ENCODE results near the gene CYP2D6. TPM values are rescaled to one million over a fixed set of nuclear protein-coding genes. Genes with fewer than 3 reads are reported as not detected.

The CYP2D6 gene
- total and polyA plus RNA-seq, 10 of the 15 experiments (the other 5 are each of a cell fraction or from before 2014, with no cell fraction given) = 0.08 to 1.4 (median 0.39) TPM

GRCh38 chr22:42091455-42091782 is 39.2 kb downstream of the CYP2D6 start:
- ATAC-seq = no peak
- H3K27me3 ChIP-seq (replicated peaks in 1 of 2; ENCODE audit: control insufficient read depth in 2 of 2, insufficient read depth in 2 of 2, low read length in 1 of 2) = no peaks in the 10 kb centered on the region
- FAIRE-seq = no peak
- ChIA-PET POLR2A (interaction anchor here (0.8 to 4.6 kb wide), 14 partner anchors 12 to 523 kb away, joined by 3 to 47 read pairs (median 3); partner anchors contain the start of genes NAGA, POLDIP3 and SMDT1), CTCF (interaction anchor here (0.7 to 4.0 kb wide), 32 partner anchors 8 to 382 kb away, joined by 3 to 36 read pairs (median 4); partner anchors contain the start of genes SMDT1 and SMIM45), SMC1A (ENCODE audit: uncharacterized antibody, unreplicated experiment) (interaction anchor here (1.0 to 4.3 kb wide), 19 partner anchors 9 to 382 kb away, joined by 3 to 29 read pairs (median 6); partner anchors contain the start of gene SMDT1), RAD21 (ENCODE audit: unreplicated experiment) (interaction anchor here (0.6 to 5.6 kb wide), 22 partner anchors 12 to 395 kb away, joined by 3 to 32 read pairs (median 7); partner anchors contain the start of genes CENPM, NFAM1, SMDT1 and SMIM45)
- H3K9me3 ChIP-seq (replicated peaks; ENCODE audit: control insufficient read depth, insufficient read depth, low read length) = peaks cover 2% of the 10 kb centered on the region; the same call in 2 of the 3 replicates
- H3K36me3 ChIP-seq (ENCODE audit: control insufficient read depth in 2 of 2, insufficient read depth in 2 of 2, low read length in 1 of 2) = no peaks in the 10 kb centered on the region; a peak in 1 of 4 replicates
- peak overlapping the region; percentile 79 for H3K9ac ChIP-seq (ENCODE audit: control insufficient read depth, insufficient read depth, low read length)
- no peaks in the 10 kb centered on the region for H4K20me1 ChIP-seq (ENCODE audit: control insufficient read depth, insufficient read depth)
- H2AFZ ChIP-seq (ENCODE audit: control insufficient read depth, low read depth, low read length) = peak overlapping the region; percentile 88
- intact Hi-C loops (cut with micrococcal nuclease; ENCODE audit: unreplicated experiment) (loop anchor here (1.0 to 10.0 kb wide), 3 partner anchors 125 to 523 kb away; partner anchors contain the start of gene POLDIP3), in situ Hi-C loops (cut with MboI) (no loop called here)
- 0 out of 2 replicates have a peak, but pooled peaks cover 3% of the 10 kb centered on the region for H3K4me1 ChIP-seq (ENCODE audit: control insufficient read depth, insufficient read depth, low read length)
- H3K27ac ChIP-seq (ENCODE audit: control insufficient read depth, insufficient read depth) = peak overlapping the region; percentile 68
- peaks cover 23% of the 10 kb centered on the region for H3K79me2 ChIP-seq (ENCODE audit: control insufficient read depth, insufficient read depth, low read length)
- TF ChIP-seq RCOR1 (conservative IDR thresholded peaks at IDR 0.05; ENCODE audit: low read depth, low read length) (0 out of 2 replicates have a peak, but pooled peaks have one; percentile 23), ZBTB11 (CRISPR knock-in tag; IDR thresholded peaks at IDR 0.05) (no peak), USF1 (IDR thresholded peaks at IDR 0.05; ENCODE audit: borderline replicate concordance, extremely low read length, insufficient read depth, low read depth, low read length) (peak; percentile 11), TCF7 (IDR thresholded peaks at IDR 0.05; ENCODE audit: borderline replicate concordance) (no peak)
- peak overlapping the region; percentile 96 for H3K4me2 ChIP-seq (ENCODE audit: control insufficient read depth, insufficient read depth)
- DNase-seq (ENCODE audit: low read depth, low spot score) = no peak
- H3K4me3 ChIP-seq = peak overlapping the region; percentile 67
- WGBS (ENCODE audit: insufficient coverage, insufficient replicate concordance, low lambda C conversion rate, missing lambda C conversion rate) = 7% methylated on average over 7 of the region's 7 CpGs
- no TSS peak for BruUV-seq (replicated peaks)

Data from GM12878 (cell line).